K562 (cell line): ENCODE results near the gene PHF12. TPM values are rescaled to one million over a fixed set of nuclear protein-coding genes. Genes with fewer than 3 reads are reported as not detected.

Experiments
- ADNP ChIP-seq: fragments of 200-800 bp; sonication (Bioruptor generic); IDR thresholded peaks from 2 replicates; pipeline ENCODE4 v1.6.1; 2016; ENCODE audit warnings: missing genetic modification characterization, missing compliant biosample characterization
- CBX5 ChIP-seq: IDR thresholded peaks from 2 replicates; pipeline ENCODE4 v1.6.1; 2014; ENCODE audit warnings: low read depth, borderline replicate concordance
- CREB1 ChIP-seq, 2 experiments: sonication (generic) in 1 of 2; formaldehyde crosslinking in 1 of 2; IDR thresholded peaks; 2 replicates each; pipeline versions ENCODE4 v1.6.1 to v1.8.0; 2012 to 2022; ENCODE audit warnings: inconsistent platforms in 1 of 2, mild to moderate bottlenecking in 1 of 2, missing genetic modification reagents in 1 of 2, moderate library complexity in 1 of 2
- FOSL1 ChIP-seq: fragments of 200-800 bp; sonication (Bioruptor generic); conservative IDR thresholded peaks from 2 replicates; pipeline ENCODE4 v1.6.1; 2016; ENCODE audit warnings: missing genetic modification characterization, missing compliant biosample characterization
- MCM2 ChIP-seq: fragments of 450-650 bp; IDR thresholded peaks from 2 replicates; pipeline ENCODE4 v1.6.1; 2017; ENCODE audit warnings: low read depth, mild to moderate bottlenecking
- MTA3 ChIP-seq: fragments of 450-650 bp; formaldehyde crosslinking; IDR thresholded peaks from 2 replicates; pipeline ENCODE4 v1.6.1; 2017; ENCODE audit warnings: mild to moderate bottlenecking, borderline replicate concordance
- NCOA2 ChIP-seq, 2 experiments: fragments of 450-650 bp; IDR thresholded peaks; 2 replicates each; pipeline ENCODE4 v1.6.1; 2018; ENCODE audit warnings: mild to moderate bottlenecking in 2 of 2, moderate library complexity in 1 of 2; ENCODE audit not compliant: partially characterized antibody in 2 of 2
- NONO ChIP-seq, 2 experiments: fragments of 200-400 bp in 1 of 2; fragments of 450-650 bp in 1 of 2; formaldehyde crosslinking in 1 of 2; IDR thresholded peaks; 2 replicates each; pipeline ENCODE4 v1.6.1; 2017; ENCODE audit warnings: low read depth in 2 of 2, mild to moderate bottlenecking in 2 of 2, moderate library complexity in 2 of 2, low read length in 1 of 2
- PRMT5 ChIP-seq: sonication (generic); formaldehyde crosslinking; IDR thresholded peaks from 2 replicates; pipeline ENCODE4 v1.5.0; 2020; ENCODE audit warnings: missing genetic modification reagents
- RBM17 ChIP-seq: fragments of 200-400 bp; formaldehyde crosslinking; IDR thresholded peaks from 2 replicates; pipeline ENCODE4 v1.6.1; 2017; ENCODE audit warnings: low read depth, mild to moderate bottlenecking, low read length, borderline replicate concordance
- SMAD1 ChIP-seq: fragments of 150-350 bp; IDR thresholded peaks from 2 replicates; pipeline ENCODE4 v1.6.1; 2014; ENCODE audit warnings: low read length, low read depth; ENCODE audit not compliant: partially characterized antibody
- polyA plus RNA-seq, 8 experiments: library from polyadenylated mRNA; depleted of rRNA in 4 of 8; stranded (reverse) in 5 of 8; unstranded in 3 of 8; fragments of >200 nt; fragmentation: Nextera tagmentation in 2 of 8; fragmentation: Illumina TruSeq in 1 of 8; extraction: Ambion mirVana in 2 of 8; extraction: Trizol in 1 of 8; gene quantifications; 2 replicates each; pipeline versions ENCODE4 v1.2.1 to v1.2.3, GENCODE V29; 2011 to 2014; ENCODE audit warnings: inconsistent platforms in 1 of 8, missing spikeins in 1 of 8
- total RNA-seq, 7 experiments: library from RNA; depleted of rRNA in 6 of 7; stranded (reverse); fragments of >200 nt in 6 of 7; fragmentation: Illumina TruSeq in 2 of 7; extraction: Trizol in 2 of 7; gene quantifications; 2 replicates each; pipeline versions ENCODE4 v1.2.1 to v1.2.3, GENCODE V29; 2011 to 2021; ENCODE audit warnings: low replicate concordance in 1 of 7
- TF ChIP-seq, protein P1 (sequence below), 2 experiments: fragments of 150-350 bp in 1 of 2; IDR thresholded peaks; 2 replicates each; pipeline ENCODE4 v1.6.1; 2012 to 2016; ENCODE audit warnings: low read depth in 2 of 2, low read length in 2 of 2, mild to moderate bottlenecking in 1 of 2, moderate library complexity in 1 of 2
- TF ChIP-seq, protein P2 (sequence below): conservative IDR thresholded peaks from 2 replicates; pipeline ENCODE4 v1.6.1; 2011; ENCODE audit warnings: low read depth, mild to moderate bottlenecking, low read length; ENCODE audit not compliant: control insufficient read depth
- TF ChIP-seq, protein P3 (sequence below): fragments of 450-650 bp; formaldehyde crosslinking; IDR thresholded peaks from 2 replicates; pipeline ENCODE4 v1.4.0; 2020; ENCODE audit warnings: mild to moderate bottlenecking, moderate library complexity
- TF ChIP-seq, protein P4 (sequence below): sonication (generic); formaldehyde crosslinking; IDR thresholded peaks from 2 replicates; pipeline ENCODE4 v1.8.0; 2023; ENCODE audit warnings: mild to moderate bottlenecking, missing genetic modification reagents

PHF12 gene
- total and polyA plus RNA-seq, 9 of the 15 experiments (the other 6 are each of a cell fraction or from before 2014, with no cell fraction given): 0.82 to 31.3 (median 13.5) TPM

DNA sequence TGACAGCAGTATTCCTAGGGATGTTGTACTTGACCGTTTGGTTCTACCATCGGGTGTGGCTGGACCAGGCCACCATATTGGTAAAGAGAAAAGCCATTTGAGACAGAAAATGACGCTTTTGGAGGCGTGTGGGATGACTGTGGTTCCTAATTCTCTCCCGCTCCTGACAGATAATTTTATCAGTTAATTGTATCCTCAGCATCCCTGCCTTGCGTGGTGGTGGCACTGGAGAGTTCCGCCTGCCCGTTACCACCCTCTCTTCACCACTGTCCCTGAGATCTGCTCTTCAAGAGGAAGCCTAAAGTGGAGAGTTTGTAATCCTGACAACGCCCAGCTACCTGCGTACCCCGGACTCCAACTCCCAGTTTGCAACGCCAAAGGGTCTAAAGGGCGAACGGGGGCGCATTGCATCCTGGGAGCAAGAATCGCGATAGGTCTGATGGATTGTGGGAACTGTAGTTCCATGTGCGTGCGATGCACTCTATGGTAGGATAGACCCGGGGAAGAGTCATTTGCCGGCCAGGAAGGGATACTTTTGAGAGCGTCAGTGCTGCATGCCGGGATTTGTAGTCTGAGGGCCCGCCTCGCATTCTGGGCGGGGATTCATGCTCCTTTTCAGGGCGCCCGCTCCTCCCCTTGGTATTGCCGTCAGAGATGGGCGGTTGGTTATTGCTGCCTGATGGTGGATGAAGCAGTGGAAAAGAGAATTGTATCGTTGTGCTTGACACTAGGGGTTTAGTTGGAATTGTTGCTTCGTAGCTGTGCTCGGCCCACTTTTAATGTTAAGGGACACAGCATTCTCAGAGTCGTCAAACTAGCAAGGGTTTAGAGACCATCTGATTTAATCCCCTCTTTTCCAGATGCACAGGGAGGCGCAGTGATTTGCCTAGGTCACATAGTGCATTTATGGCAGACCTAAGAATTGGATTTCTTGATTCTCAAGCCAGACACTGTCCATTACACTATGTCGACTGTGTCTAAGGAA, 965 bp upstream of the PHF12 start (continued):
- TF ChIP-seq, protein P1, sequence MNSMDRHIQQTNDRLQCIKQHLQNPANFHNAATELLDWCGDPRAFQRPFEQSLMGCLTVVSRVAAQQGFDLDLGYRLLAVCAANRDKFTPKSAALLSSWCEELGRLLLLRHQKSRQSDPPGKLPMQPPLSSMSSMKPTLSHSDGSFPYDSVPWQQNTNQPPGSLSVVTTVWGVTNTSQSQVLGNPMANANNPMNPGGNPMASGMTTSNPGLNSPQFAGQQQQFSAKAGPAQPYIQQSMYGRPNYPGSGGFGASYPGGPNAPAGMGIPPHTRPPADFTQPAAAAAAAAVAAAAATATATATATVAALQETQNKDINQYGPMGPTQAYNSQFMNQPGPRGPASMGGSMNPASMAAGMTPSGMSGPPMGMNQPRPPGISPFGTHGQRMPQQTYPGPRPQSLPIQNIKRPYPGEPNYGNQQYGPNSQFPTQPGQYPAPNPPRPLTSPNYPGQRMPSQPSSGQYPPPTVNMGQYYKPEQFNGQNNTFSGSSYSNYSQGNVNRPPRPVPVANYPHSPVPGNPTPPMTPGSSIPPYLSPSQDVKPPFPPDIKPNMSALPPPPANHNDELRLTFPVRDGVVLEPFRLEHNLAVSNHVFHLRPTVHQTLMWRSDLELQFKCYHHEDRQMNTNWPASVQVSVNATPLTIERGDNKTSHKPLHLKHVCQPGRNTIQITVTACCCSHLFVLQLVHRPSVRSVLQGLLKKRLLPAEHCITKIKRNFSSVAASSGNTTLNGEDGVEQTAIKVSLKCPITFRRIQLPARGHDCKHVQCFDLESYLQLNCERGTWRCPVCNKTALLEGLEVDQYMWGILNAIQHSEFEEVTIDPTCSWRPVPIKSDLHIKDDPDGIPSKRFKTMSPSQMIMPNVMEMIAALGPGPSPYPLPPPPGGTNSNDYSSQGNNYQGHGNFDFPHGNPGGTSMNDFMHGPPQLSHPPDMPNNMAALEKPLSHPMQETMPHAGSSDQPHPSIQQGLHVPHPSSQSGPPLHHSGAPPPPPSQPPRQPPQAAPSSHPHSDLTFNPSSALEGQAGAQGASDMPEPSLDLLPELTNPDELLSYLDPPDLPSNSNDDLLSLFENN (IDR thresholded peaks at IDR 0.05; ENCODE audit: low read depth in 2 of 2, low read length in 2 of 2): peak in 1 of 2 experiments; percentile 51; a peak in 1 of 4 replicates
- no peak for TF ChIP-seq ADNP (tag)
- TF ChIP-seq, protein P2, sequence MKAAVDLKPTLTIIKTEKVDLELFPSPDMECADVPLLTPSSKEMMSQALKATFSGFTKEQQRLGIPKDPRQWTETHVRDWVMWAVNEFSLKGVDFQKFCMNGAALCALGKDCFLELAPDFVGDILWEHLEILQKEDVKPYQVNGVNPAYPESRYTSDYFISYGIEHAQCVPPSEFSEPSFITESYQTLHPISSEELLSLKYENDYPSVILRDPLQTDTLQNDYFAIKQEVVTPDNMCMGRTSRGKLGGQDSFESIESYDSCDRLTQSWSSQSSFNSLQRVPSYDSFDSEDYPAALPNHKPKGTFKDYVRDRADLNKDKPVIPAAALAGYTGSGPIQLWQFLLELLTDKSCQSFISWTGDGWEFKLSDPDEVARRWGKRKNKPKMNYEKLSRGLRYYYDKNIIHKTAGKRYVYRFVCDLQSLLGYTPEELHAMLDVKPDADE: peak; percentile 100
- no peak for TF ChIP-seq RBM17
- TF ChIP-seq NONO (IDR thresholded peaks at IDR 0.05; ENCODE audit: low read depth in 2 of 2, low read length in 1 of 2): no peak
- TF ChIP-seq, protein P3, sequence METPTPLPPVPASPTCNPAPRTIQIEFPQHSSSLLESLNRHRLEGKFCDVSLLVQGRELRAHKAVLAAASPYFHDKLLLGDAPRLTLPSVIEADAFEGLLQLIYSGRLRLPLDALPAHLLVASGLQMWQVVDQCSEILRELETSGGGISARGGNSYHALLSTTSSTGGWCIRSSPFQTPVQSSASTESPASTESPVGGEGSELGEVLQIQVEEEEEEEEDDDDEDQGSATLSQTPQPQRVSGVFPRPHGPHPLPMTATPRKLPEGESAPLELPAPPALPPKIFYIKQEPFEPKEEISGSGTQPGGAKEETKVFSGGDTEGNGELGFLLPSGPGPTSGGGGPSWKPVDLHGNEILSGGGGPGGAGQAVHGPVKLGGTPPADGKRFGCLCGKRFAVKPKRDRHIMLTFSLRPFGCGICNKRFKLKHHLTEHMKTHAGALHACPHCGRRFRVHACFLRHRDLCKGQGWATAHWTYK (CRISPR knock-in tag): peak; percentile 84
- TF ChIP-seq PRMT5 (CRISPR knock-in tag): no peak
- TF ChIP-seq, protein P4, sequence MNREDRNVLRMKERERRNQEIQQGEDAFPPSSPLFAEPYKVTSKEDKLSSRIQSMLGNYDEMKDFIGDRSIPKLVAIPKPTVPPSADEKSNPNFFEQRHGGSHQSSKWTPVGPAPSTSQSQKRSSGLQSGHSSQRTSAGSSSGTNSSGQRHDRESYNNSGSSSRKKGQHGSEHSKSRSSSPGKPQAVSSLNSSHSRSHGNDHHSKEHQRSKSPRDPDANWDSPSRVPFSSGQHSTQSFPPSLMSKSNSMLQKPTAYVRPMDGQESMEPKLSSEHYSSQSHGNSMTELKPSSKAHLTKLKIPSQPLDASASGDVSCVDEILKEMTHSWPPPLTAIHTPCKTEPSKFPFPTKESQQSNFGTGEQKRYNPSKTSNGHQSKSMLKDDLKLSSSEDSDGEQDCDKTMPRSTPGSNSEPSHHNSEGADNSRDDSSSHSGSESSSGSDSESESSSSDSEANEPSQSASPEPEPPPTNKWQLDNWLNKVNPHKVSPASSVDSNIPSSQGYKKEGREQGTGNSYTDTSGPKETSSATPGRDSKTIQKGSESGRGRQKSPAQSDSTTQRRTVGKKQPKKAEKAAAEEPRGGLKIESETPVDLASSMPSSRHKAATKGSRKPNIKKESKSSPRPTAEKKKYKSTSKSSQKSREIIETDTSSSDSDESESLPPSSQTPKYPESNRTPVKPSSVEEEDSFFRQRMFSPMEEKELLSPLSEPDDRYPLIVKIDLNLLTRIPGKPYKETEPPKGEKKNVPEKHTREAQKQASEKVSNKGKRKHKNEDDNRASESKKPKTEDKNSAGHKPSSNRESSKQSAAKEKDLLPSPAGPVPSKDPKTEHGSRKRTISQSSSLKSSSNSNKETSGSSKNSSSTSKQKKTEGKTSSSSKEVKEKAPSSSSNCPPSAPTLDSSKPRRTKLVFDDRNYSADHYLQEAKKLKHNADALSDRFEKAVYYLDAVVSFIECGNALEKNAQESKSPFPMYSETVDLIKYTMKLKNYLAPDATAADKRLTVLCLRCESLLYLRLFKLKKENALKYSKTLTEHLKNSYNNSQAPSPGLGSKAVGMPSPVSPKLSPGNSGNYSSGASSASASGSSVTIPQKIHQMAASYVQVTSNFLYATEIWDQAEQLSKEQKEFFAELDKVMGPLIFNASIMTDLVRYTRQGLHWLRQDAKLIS (CRISPR knock-in tag): no peak
- TF ChIP-seq FOSL1 (tag): peak; percentile 75
- TF ChIP-seq CREB1 (IDR thresholded peaks at IDR 0.05): peak; percentile 65
- TF ChIP-seq CREB1 (CRISPR knock-in tag; IDR thresholded peaks at IDR 0.05): peak; percentile 85
- TF ChIP-seq CBX5: no peak
- no peak for TF ChIP-seq NCOA2 (IDR thresholded peaks at IDR 0.05; ENCODE audit: partially characterized antibody in 2 of 2)
- TF ChIP-seq MTA3: peak; percentile 82
- peak; percentile 9 for TF ChIP-seq SMAD1
- no peak for TF ChIP-seq MCM2
